DND-41 (cell line): Measurements from ENCODE around the gene TCEA2.

Source experiments
- ATAC-seq: fragments of 200-7000 bp; cut with Tn5 transposase; 3 replicates; pipeline ENCODE4 v1.9.1; 2021; ENCODE audit warnings: low read depth; ENCODE audit not compliant: insufficient read depth
- DNase-seq: peaks from one replicate; pipeline ENCODE4 v3.0.0-alpha.2; 2020
- H2AFZ ChIP-seq: 2 replicates; pipeline ENCODE4 v1.6.0; 2012; ENCODE audit warnings: low read depth, low read length
- H3K27ac ChIP-seq: 2 replicates; pipeline ENCODE4 v1.5.1; 2012; ENCODE audit warnings: low read length, inconsistent platforms
- H3K27me3 ChIP-seq: fragments of 200-600 bp; sonication (generic); 2 replicates; pipeline ENCODE4 v1.6.0; 2012; ENCODE audit warnings: low read length, mild to moderate bottlenecking, inconsistent platforms; ENCODE audit not compliant: insufficient read depth, poor library complexity
- H3K36me3 ChIP-seq: 2 replicates; pipeline ENCODE4 v1.5.1; 2012; ENCODE audit warnings: low read length, inconsistent platforms; ENCODE audit not compliant: insufficient read depth
- H3K4me1 ChIP-seq: 2 replicates; pipeline ENCODE4 v1.5.1; 2012; ENCODE audit warnings: mild to moderate bottlenecking, low read length; ENCODE audit not compliant: insufficient read depth
- H3K4me2 ChIP-seq: 2 replicates; pipeline ENCODE4 v1.6.0; 2012; ENCODE audit warnings: mild to moderate bottlenecking, moderate library complexity, low read length, inconsistent platforms; ENCODE audit not compliant: insufficient read depth
- H3K4me3 ChIP-seq, 2 experiments: fragments of 200-600 bp in 1 of 2; shearing (Covaris generic) in 1 of 2; 2 replicates each; pipeline ENCODE4 v1.5.1; 2012 to 2016; ENCODE audit warnings: inconsistent platforms in 2 of 2, low read length in 2 of 2, mild to moderate bottlenecking in 2 of 2, low read depth in 1 of 2, moderate library complexity in 1 of 2
- H3K79me2 ChIP-seq: 2 replicates; pipeline ENCODE4 v1.6.0; 2012; ENCODE audit warnings: low read length, inconsistent platforms; ENCODE audit not compliant: insufficient read depth
- H3K9ac ChIP-seq: 2 replicates; pipeline ENCODE4 v1.6.0; 2012; ENCODE audit warnings: low read depth, mild to moderate bottlenecking, inconsistent platforms, low read length, moderate library complexity
- H3K9me3 ChIP-seq: 2 replicates; pipeline ENCODE4 v1.5.1; 2012; ENCODE audit warnings: low read length, moderate library complexity, mild to moderate bottlenecking, inconsistent platforms; ENCODE audit not compliant: insufficient read depth, severe bottlenecking
- H4K20me1 ChIP-seq: 2 replicates; pipeline ENCODE4 v1.6.0; 2012; ENCODE audit warnings: low read length; ENCODE audit not compliant: insufficient read depth
- EZH2 ChIP-seq: IDR thresholded peaks from 3 replicates; pipeline ENCODE4 v1.6.1; 2012; ENCODE audit warnings: borderline replicate concordance, low read depth, mild to moderate bottlenecking, moderate library complexity, low read length, inconsistent platforms; ENCODE audit not compliant: severe bottlenecking
- TF ChIP-seq, protein P1 (sequence below): IDR thresholded peaks from 2 replicates; pipeline ENCODE4 v1.5.1; 2012; ENCODE audit warnings: borderline replicate concordance, low read length, moderate library complexity, mild to moderate bottlenecking; ENCODE audit not compliant: poor library complexity, severe bottlenecking; ENCODE audit errors: extremely low read depth

Gene TCEA2

DNA sequence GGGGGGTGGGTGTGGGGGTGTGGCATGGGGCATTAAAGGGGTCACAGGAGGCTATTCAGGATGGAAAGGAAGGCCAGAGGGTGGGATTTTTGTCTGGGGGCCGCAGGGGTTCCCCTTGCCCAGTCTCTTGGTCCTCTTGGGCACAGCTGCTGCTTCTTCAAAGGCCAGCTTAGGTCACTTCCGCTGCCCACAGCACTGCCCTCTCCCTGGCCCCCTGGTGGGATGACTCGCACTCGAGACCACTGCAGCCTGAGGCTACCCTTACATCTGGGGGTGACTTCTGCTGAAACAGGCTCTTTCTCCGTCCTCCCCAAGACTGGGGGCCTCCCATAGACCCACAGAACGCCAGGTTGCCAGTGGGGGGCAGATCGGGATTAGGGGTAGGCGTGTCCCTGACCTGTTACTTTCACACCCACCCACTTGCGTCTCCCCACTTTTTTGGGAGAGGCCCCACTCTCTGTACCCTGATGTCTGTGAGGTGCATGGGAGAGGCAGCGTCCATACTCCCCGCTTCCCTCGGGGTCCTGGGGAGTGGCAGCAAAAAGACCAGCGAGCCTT lies 19.9 kb downstream of the TCEA2 start:
- Histone ChIP-seq H4K20me1 (peaks cover 16% of the 10 kb centered on the region; the same call in 1 of the 2 replicates), H3K36me3 (no peaks in the 10 kb centered on the region; the same call in 1 of the 2 replicates), H3K9ac (peak overlapping the region; percentile 76), H3K27ac (no peak overlapping the region), H3K4me3 (peak overlapping the region in 1 of 2 experiments; percentile 75; a peak in 2 of 4 replicates), H2AFZ (peak overlapping the region; percentile 70; the same call in 1 of the 2 replicates), H3K4me1 (peaks cover 41% of the 10 kb centered on the region), H3K27me3 (peaks cover 30% of the 10 kb centered on the region), H3K4me2 (peak overlapping the region; percentile 99), H3K9me3 (peaks cover 4% of the 10 kb centered on the region), H3K79me2 (peaks cover 12% of the 10 kb centered on the region)
- DNase-seq (no peak), ATAC-seq (no peak)
- TF ChIP-seq EZH2, result no peak
- TF ChIP-seq, protein P1, sequence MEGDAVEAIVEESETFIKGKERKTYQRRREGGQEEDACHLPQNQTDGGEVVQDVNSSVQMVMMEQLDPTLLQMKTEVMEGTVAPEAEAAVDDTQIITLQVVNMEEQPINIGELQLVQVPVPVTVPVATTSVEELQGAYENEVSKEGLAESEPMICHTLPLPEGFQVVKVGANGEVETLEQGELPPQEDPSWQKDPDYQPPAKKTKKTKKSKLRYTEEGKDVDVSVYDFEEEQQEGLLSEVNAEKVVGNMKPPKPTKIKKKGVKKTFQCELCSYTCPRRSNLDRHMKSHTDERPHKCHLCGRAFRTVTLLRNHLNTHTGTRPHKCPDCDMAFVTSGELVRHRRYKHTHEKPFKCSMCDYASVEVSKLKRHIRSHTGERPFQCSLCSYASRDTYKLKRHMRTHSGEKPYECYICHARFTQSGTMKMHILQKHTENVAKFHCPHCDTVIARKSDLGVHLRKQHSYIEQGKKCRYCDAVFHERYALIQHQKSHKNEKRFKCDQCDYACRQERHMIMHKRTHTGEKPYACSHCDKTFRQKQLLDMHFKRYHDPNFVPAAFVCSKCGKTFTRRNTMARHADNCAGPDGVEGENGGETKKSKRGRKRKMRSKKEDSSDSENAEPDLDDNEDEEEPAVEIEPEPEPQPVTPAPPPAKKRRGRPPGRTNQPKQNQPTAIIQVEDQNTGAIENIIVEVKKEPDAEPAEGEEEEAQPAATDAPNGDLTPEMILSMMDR, result no peak

DNA sequence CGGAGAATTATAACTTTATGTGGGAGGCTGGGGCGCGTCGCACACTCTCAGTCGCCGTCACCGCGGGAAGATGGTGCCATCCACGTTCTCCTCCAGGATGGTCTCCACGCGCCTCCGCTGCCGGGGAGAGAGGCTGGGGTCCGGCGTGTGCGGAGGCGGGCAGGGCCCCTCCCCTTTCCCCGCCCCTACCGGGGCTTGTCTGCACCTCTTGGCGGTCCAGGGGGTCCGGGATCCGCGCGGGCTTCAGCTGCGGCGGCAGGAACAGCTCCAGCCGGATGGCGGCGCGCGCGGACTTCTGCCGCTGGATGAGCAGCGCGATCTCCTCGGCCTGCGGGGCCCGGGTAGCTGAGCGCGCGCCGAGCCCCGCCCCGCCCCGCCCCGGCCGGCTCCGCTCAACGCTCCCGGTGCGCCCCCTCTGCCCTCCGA lies 20.4 kb downstream of the TCEA2 start:
- Histone ChIP-seq H3K27me3 (peaks cover 31% of the 10 kb centered on the region), H4K20me1 (0 out of 2 replicates have a peak, but pooled peaks cover 12% of the 10 kb centered on the region), H3K4me3 (peak overlapping the region; percentile 37 to 75; a peak in 3 of 4 replicates), H3K4me1 (peaks cover 36% of the 10 kb centered on the region), H3K27ac (no peak overlapping the region; the same call in 1 of the 2 replicates), H2AFZ (peak overlapping the region; percentile 98), H3K79me2 (peaks cover 8% of the 10 kb centered on the region), H3K36me3 (no peaks in the 10 kb centered on the region), H3K4me2 (peak overlapping the region; percentile 99), H3K9me3 (peaks cover 4% of the 10 kb centered on the region), H3K9ac (peak overlapping the region; percentile 76)
- peak; percentile 84 for DNase-seq
- ATAC-seq, result peak; percentile 76
- TF ChIP-seq, protein P1, result peak; percentile 77
- TF ChIP-seq EZH2, result no peak

DNA sequence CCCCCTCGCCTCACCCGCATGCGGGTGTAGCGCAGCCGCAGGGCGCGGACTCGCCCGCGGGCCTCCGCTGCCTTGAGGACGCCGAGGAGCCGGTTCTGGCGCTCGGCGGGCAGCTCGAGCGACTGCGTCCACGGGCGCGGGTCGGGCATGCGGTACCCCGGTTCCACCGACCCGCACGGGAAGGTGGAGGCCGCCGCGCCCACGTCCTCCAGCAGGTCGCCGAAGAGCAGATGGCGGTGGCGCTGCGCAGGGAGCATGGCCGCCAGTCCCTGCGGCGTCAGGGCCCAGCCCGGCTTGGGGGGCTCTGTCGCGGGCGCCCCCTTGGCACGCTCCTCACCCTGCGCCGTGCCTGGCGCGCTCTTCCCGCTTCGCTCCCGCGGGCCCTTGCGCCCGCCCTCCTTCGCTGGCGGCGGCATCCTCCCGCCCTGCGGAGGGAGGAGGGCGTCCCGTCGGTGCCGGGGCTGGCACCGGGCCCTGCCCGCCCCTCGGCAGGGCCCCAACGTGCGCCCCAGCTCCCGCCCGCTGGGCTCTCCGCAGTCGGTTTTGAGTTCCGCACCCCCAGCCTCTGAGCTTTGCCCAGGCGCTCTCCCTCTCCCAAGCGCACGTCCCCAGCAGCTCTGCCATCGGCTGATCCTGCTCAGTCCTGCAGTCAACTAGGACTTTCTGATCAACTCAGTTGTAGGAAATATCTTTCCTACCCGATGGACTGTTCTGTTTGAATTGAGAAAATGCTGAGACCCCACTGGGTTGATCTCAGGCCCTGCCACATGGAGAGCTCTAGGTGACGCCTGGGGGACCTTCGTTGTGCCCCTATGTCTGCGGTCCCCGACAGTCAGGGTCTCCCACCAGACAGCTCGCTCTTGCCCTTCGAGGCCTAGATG lies 21.0 kb downstream of the TCEA2 start, which contains the start of gene LKAAEAR1:
LKAAEAR1 (minus strand) TSS at position 595 of the 881 bp plus-strand sequence; CDS start at position 416, 179 bp downstream.
- Histone ChIP-seq H3K27ac (peak within 1 kb of the TSS; percentile 53), H3K9ac (peak within 1 kb of the TSS; percentile 76), H2AFZ (peak within 1 kb of the TSS; percentile 98), H3K9me3 (peaks cover 4% of the 10 kb centered on the region), H3K4me2 (peak within 1 kb of the TSS; percentile 99), H3K27me3 (peaks cover 36% of the 10 kb centered on the region), H3K36me3 (no peaks in the 10 kb centered on the region), H4K20me1 (0 out of 2 replicates have a peak, but pooled peaks cover 12% of the 10 kb centered on the region), H3K4me3 (peak within 1 kb of the TSS; percentile 37 to 75; a peak in 3 of 4 replicates), H3K79me2 (peaks cover 2% of the 10 kb centered on the region; the same call in 1 of the 2 replicates), H3K4me1 (peaks cover 29% of the 10 kb centered on the region)
- peak; percentile 38 for ATAC-seq
- TF ChIP-seq EZH2, result peak; percentile 64
- TF ChIP-seq, protein P1, result peak; percentile 3
- DNase-seq, result no peak
